IPS-11a (cell line): Measurements from ENCODE around the gene INPP5F.
"Not testable (repeated sequence)": the region's sequence is repeated elsewhere in the genome, so short reads cannot be mapped to it uniquely, and the experiment has no call there.

Experiments
- H3K4me3 ChIP-seq: one replicate; pipeline ENCODE4 v1.5.1; 2013; ENCODE audit warnings: low read depth, low read length, control low read depth

The INPP5F gene

GRCh38 chr10:119775529-119775928, 49.7 kb downstream of the INPP5F start:
- H3K4me3 ChIP-seq, result no peak overlapping the region

- H3K4me3 ChIP-seq, result no peak overlapping the region
Measured at GRCh38 chr10:119776536-119776935, 50.7 kb downstream of the INPP5F start.

- no peak overlapping the region for H3K4me3 ChIP-seq
Measured at GRCh38 chr10:119777686-119778085, 51.8 kb downstream of the INPP5F start.

- no peak overlapping the region for H3K4me3 ChIP-seq
Measured at GRCh38 chr10:119778776-119779445, 53.1 kb downstream of the INPP5F start.

GRCh38 chr10:119780879-119781480, 55.1 kb downstream of the INPP5F start:
- no peak overlapping the region for H3K4me3 ChIP-seq

GRCh38 chr10:119781498-119781897, 55.6 kb downstream of the INPP5F start:
- no peak overlapping the region for H3K4me3 ChIP-seq

GRCh38 chr10:119782981-119783664, 57.3 kb downstream of the INPP5F start:
- H3K4me3 ChIP-seq, result no peak overlapping the region

- H3K4me3 ChIP-seq, result no peak overlapping the region
Measured at GRCh38 chr10:119783665-119784027, 57.8 kb downstream of the INPP5F start.

GRCh38 chr10:119784340-119785067, 58.7 kb downstream of the INPP5F start:
- H3K4me3 ChIP-seq, result no peak overlapping the region

- H3K4me3 ChIP-seq, result no peak overlapping the region
Measured at GRCh38 chr10:119786117-119786769, 60.4 kb downstream of the INPP5F start.

- not testable (repeated sequence) for H3K4me3 ChIP-seq
Measured at GRCh38 chr10:119795101-119795500, 69.3 kb downstream of the INPP5F start.

- no peak overlapping the region for H3K4me3 ChIP-seq
Measured at GRCh38 chr10:119796039-119796438, 70.2 kb downstream of the INPP5F start.

- H3K4me3 ChIP-seq, result no peak overlapping the region
Measured at GRCh38 chr10:119801176-119801575, 75.3 kb downstream of the INPP5F start.

- no peak overlapping the region for H3K4me3 ChIP-seq
Measured at GRCh38 chr10:119801998-119802538, 76.2 kb downstream of the INPP5F start.

GRCh38 chr10:119803264-119803663, 77.4 kb downstream of the INPP5F start:
- H3K4me3 ChIP-seq, result no peak overlapping the region

GRCh38 chr10:119805702-119806230, 79.9 kb downstream of the INPP5F start:
- H3K4me3 ChIP-seq, result no peak overlapping the region

GRCh38 chr10:119806334-119807130, 80.7 kb downstream of the INPP5F start:
- H3K4me3 ChIP-seq, result no peak overlapping the region

GRCh38 chr10:119807960-119808697, 82.3 kb downstream of the INPP5F start:
- H3K4me3 ChIP-seq, result no peak overlapping the region

GRCh38 chr10:119811122-119811521, 85.3 kb downstream of the INPP5F start:
- no peak overlapping the region for H3K4me3 ChIP-seq
